ENCODE results near the gene DHTKD1.
A peak's percentile ranks its signal among the peaks of the same experiment; 100 is the strongest.

The DHTKD1 gene

GRCh38 chr10:12068449-12069269 is at the start of gene DHTKD1:
TSS of gene DHTKD1 (plus strand) at chr10:12068954. CDS start at chr10:12069034, 80 bp downstream.
- DNase-seq (ENCODE audit: low read depth in 2 of 2), result peak; percentile 96 to 97

GRCh38 chr10:12019283-12019971 is 49.3 kb upstream of the DHTKD1 start:
- DNase-seq (ENCODE audit: low read depth in 2 of 2), result no peak

- DNase-seq (ENCODE audit: low read depth in 2 of 2), result no peak
Observed at GRCh38 chr10:12020574-12020973, 48.2 kb upstream of the DHTKD1 start.

- DNase-seq (ENCODE audit: low read depth in 2 of 2), result no peak
Observed at GRCh38 chr10:12022580-12023257, 46.0 kb upstream of the DHTKD1 start.

- no peak for DNase-seq (ENCODE audit: low read depth in 2 of 2)
Observed at GRCh38 chr10:12025591-12025990, 43.2 kb upstream of the DHTKD1 start.

- no peak for DNase-seq (ENCODE audit: low read depth in 2 of 2)
Observed at GRCh38 chr10:12027539-12027938, 41.2 kb upstream of the DHTKD1 start.

- DNase-seq (ENCODE audit: low read depth in 2 of 2), result no peak
Observed at GRCh38 chr10:12031404-12031803, 37.4 kb upstream of the DHTKD1 start.

- DNase-seq (ENCODE audit: low read depth in 2 of 2), result no peak
Observed at GRCh38 chr10:12036073-12036655, 32.6 kb upstream of the DHTKD1 start.

GRCh38 chr10:12041766-12042408 is 26.9 kb upstream of the DHTKD1 start:
- peak in 1 of 2 donors; percentile 12 for DNase-seq (ENCODE audit: low read depth in 2 of 2)

- DNase-seq (ENCODE audit: low read depth in 2 of 2), result peak; percentile 33 to 38
Observed at GRCh38 chr10:12042409-12042796, 26.4 kb upstream of the DHTKD1 start.

GRCh38 chr10:12042797-12043651 is 25.7 kb upstream of the DHTKD1 start, which contains the start of gene UPF2:
TSS of gene UPF2 (minus strand) at chr10:12042809. CDS start at chr10:12035423, 7,386 bp downstream.
- peak; percentile 93 to 97 for DNase-seq (ENCODE audit: low read depth in 2 of 2)

GRCh38 chr10:12045596-12045995 is 23.2 kb upstream of the DHTKD1 start:
- no peak for DNase-seq (ENCODE audit: low read depth in 2 of 2)

GRCh38 chr10:12048547-12048946 is 20.2 kb upstream of the DHTKD1 start:
- no peak for DNase-seq (ENCODE audit: low read depth in 2 of 2)

- DNase-seq (ENCODE audit: low read depth in 2 of 2), result no peak
Observed at GRCh38 chr10:12050528-12050927, 18.2 kb upstream of the DHTKD1 start.

- DNase-seq (ENCODE audit: low read depth in 2 of 2), result no peak
Observed at GRCh38 chr10:12051241-12051640, 17.5 kb upstream of the DHTKD1 start.

GRCh38 chr10:12055732-12056131 is 13.0 kb upstream of the DHTKD1 start:
- DNase-seq (ENCODE audit: low read depth in 2 of 2), result no peak

GRCh38 chr10:12056748-12057147 is 12.0 kb upstream of the DHTKD1 start:
- no peak for DNase-seq (ENCODE audit: low read depth in 2 of 2)

GRCh38 chr10:12061124-12061523 is 7.6 kb upstream of the DHTKD1 start:
- no peak for DNase-seq (ENCODE audit: low read depth in 2 of 2)

- no peak for DNase-seq (ENCODE audit: low read depth in 2 of 2)
Observed at GRCh38 chr10:12062754-12063482, 5.8 kb upstream of the DHTKD1 start.

- DNase-seq (ENCODE audit: low read depth in 2 of 2), result no peak
Observed at GRCh38 chr10:12063483-12063818, 5.3 kb upstream of the DHTKD1 start.
